Right cardiac atrium (tissue), 5 donors: ENCODE data around the gene DLX3. TPM values are rescaled to one million over a fixed set of nuclear protein-coding genes. Genes with fewer than 3 reads are reported as not detected.
"Not testable (repeated sequence)": the region's sequence is repeated elsewhere in the genome, so short reads cannot be mapped to it uniquely, and the experiment has no call there.

Experiments
- ATAC-seq, 2 donors: fragments of 200-7000 bp; cut with Tn5 transposase; one replicate each; pipeline versions ENCODE4 v1.8.0 to v1.9.1; 2020; ENCODE audit warnings: moderate library complexity in 2 of 2, mild to moderate bottlenecking in 1 of 2
- DNase-seq, 3 donors: peaks; one replicate each; pipeline ENCODE4 v3.0.0-alpha.2; 2020
- H3K27ac ChIP-seq: one replicate; pipeline ENCODE4 v1.5.1; 2013; ENCODE audit warnings: mild to moderate bottlenecking, low read length, control low read depth, moderate library complexity
- H3K27me3 ChIP-seq: one replicate; pipeline ENCODE4 v1.6.1; 2013; ENCODE audit not compliant: control insufficient read depth, insufficient read depth
- H3K4me1 ChIP-seq: one replicate; pipeline ENCODE4 v1.6.1; 2013; ENCODE audit warnings: low read length; ENCODE audit not compliant: control insufficient read depth, insufficient read depth
- H3K4me3 ChIP-seq: one replicate; pipeline ENCODE4 v1.5.1; 2013; ENCODE audit warnings: low read length, control low read depth
- H3K9me3 ChIP-seq: one replicate; pipeline ENCODE4 v1.6.1; 2013; ENCODE audit warnings: low read length; ENCODE audit not compliant: control insufficient read depth
- WGBS: extraction: QIAGEN DNeasy Blood & Tissue Kit; methylation state at CpG from one replicate; pipeline ENCODE4 v1.1.7; 2013; 5-methylcytosine and 5-hydroxymethylcytosine counted together
- intact Hi-C, 4 donors: fragments of 100-400 bp; cut with DNase I; formaldehyde crosslinking; loops; one replicate each; pipeline versions ENCODE4 v1.11.0 to v1.14.0; 2022 to 2023
- long read RNA-seq, 4 donors: library from polyadenylated mRNA; unstranded; transcript quantifications; one replicate each; pipeline ENCODE4 v2.0.0, GENCODE V29; 2020 to 2021
- polyA plus RNA-seq: library from polyadenylated mRNA; stranded (reverse); fragments of 200-250 nt; gene quantifications from one replicate; pipeline ENCODE4 v1.2.3, GENCODE V29; 2013
- total RNA-seq, 4 donors: library from RNA; stranded (reverse); fragmentation: NEBNext Ultra II Directional; extraction: Animal tissue kit (Norgen Biotek cat#: 25700); gene quantifications; one replicate each; pipeline ENCODE4 v1.2.1, GENCODE V29; 2021
- donor health status: healthy with polysubstance abuse.
- donor health status: DM: no; HTN: yes; CAD: no.
- donor health status: DM: no; HTN: no; CAD: no.
- donor health status: DM: no; HTN: yes; CAD: no; lungs with severe emphysema.
- donor health status: DM: yes; HTN: yes; CAD: no.

The DLX3 gene
- total RNA-seq (under 1 TPM in 2 of 4 donors, not detected in 2; 0.12 to 0.14 TPM), polyA plus RNA-seq (0.16 TPM)
- long read RNA-seq, donor 1: 0 reads
- long read RNA-seq, donor 2: 0 reads
- long read RNA-seq, donor 3: 0 reads
- long read RNA-seq, donor 4: 0 reads

GRCh38 chr17:49995055-49995738 lies at the start of gene DLX3:
TSS of gene DLX3 (minus strand) at chr17:49995224. CDS start at chr17:49994998, 226 bp downstream.
- ATAC-seq (peak; percentile 67 to 72), DNase-seq (peak; percentile 85 to 90 (median 90))
- no peaks in the 10 kb centered on the region for H3K4me1 ChIP-seq
- intact Hi-C loops: loop anchor here (5.0 to 10.0 kb wide), 7 partner anchors 43 to 438 kb away; no protein-coding TSS in a partner anchor
- no peaks in the 10 kb centered on the region for H3K9me3 ChIP-seq
- no peak within 1 kb of the TSS for H3K27ac ChIP-seq
- WGBS: 3% methylated on average over 29 of the region's 29 CpGs
- H3K27me3 ChIP-seq: no peaks in the 10 kb centered on the region
- peak within 1 kb of the TSS; percentile 51 for H3K4me3 ChIP-seq

- no peaks in the 10 kb centered on the region for H3K27me3 ChIP-seq
- DNase-seq (no peak), ATAC-seq (no peak)
- no peaks in the 10 kb centered on the region for H3K9me3 ChIP-seq
- no peak overlapping the region for H3K4me3 ChIP-seq
- WGBS: 97% methylated on average over 5 of the region's 5 CpGs
- peaks cover 8% of the 10 kb centered on the region for H3K4me1 ChIP-seq
- intact Hi-C loops: no loop called here
- H3K27ac ChIP-seq: no peak overlapping the region
Observed at GRCh38 chr17:50044483-50044882, 49.5 kb upstream of the DLX3 start.

GRCh38 chr17:50043290-50044148 lies 48.5 kb upstream of the DLX3 start:
- Histone ChIP-seq H3K27me3 (no peaks in the 10 kb centered on the region), H3K4me1 (peaks cover 8% of the 10 kb centered on the region), H3K9me3 (no peaks in the 10 kb centered on the region), H3K27ac (no peak overlapping the region), H3K4me3 (no peak overlapping the region)
- peak; percentile 69 to 89 for ATAC-seq
- intact Hi-C loops: no loop called here
- WGBS: 48% methylated on average over 16 of the region's 16 CpGs
- peak; percentile 70 to 83 (median 81) for DNase-seq

- no peak overlapping the region for H3K27ac ChIP-seq
- no peaks in the 10 kb centered on the region for H3K27me3 ChIP-seq
- WGBS: 98% methylated on average over 5 of the region's 5 CpGs
- H3K4me1 ChIP-seq: peaks cover 8% of the 10 kb centered on the region
- DNase-seq: no peak
- H3K4me3 ChIP-seq: no peak overlapping the region
- no peak for ATAC-seq
- intact Hi-C loops: no loop called here
- H3K9me3 ChIP-seq: no peaks in the 10 kb centered on the region
Observed at GRCh38 chr17:50042211-50042610, 47.2 kb upstream of the DLX3 start.

- H3K27me3 ChIP-seq, intact Hi-C loops, DNase-seq, ATAC-seq, H3K4me3 ChIP-seq, H3K9me3 ChIP-seq, H3K27ac ChIP-seq, H3K4me1 ChIP-seq: not testable (repeated sequence)
- WGBS: 82% methylated on average over 5 of the region's 5 CpGs
Observed at GRCh38 chr17:50040496-50040895, 45.5 kb upstream of the DLX3 start.

GRCh38 chr17:50039058-50039457 lies 44.0 kb upstream of the DLX3 start:
- no peaks in the 10 kb centered on the region for H3K9me3 ChIP-seq
- WGBS: 86% methylated on average over 4 of the region's 4 CpGs

GRCh38 chr17:50037321-50038107 lies 42.5 kb upstream of the DLX3 start:
- intact Hi-C loops: no loop called here
- DNase-seq (peak; percentile 67 to 86 (median 81)), ATAC-seq (peak; percentile 83 to 85)
- Histone ChIP-seq H3K27me3 (no peaks in the 10 kb centered on the region), H3K4me3 (no peak overlapping the region), H3K4me1 (no peaks in the 10 kb centered on the region), H3K9me3 (no peaks in the 10 kb centered on the region), H3K27ac (no peak overlapping the region)
- 59% methylated on average over 14 of the region's 14 CpGs for WGBS

More at GRCh38 chr17:50039058-50039457, 44.0 kb upstream of the DLX3 start:
- no peaks in the 10 kb centered on the region for H3K27me3 ChIP-seq
- no peak for DNase-seq
- no peak overlapping the region for H3K27ac ChIP-seq
- no peaks in the 10 kb centered on the region for H3K4me1 ChIP-seq
- H3K4me3 ChIP-seq: no peak overlapping the region
- ATAC-seq: no peak
- intact Hi-C loops: no loop called here

- no peak for DNase-seq
Observed at GRCh38 chr17:50036455-50037261, 41.6 kb upstream of the DLX3 start.

GRCh38 chr17:50035945-50036344 lies 40.9 kb upstream of the DLX3 start:
- ATAC-seq (no peak), DNase-seq (no peak)
- H3K9me3 ChIP-seq: no peaks in the 10 kb centered on the region
- intact Hi-C loops: no loop called here
- WGBS: 92% methylated on average over 1 of the region's 1 CpG
- no peaks in the 10 kb centered on the region for H3K4me1 ChIP-seq
- H3K27me3 ChIP-seq: no peaks in the 10 kb centered on the region
- no peak overlapping the region for H3K27ac ChIP-seq
- H3K4me3 ChIP-seq: no peak overlapping the region

More at GRCh38 chr17:50036455-50037261, 41.6 kb upstream of the DLX3 start:
- Histone ChIP-seq H3K27me3 (no peaks in the 10 kb centered on the region), H3K9me3 (no peaks in the 10 kb centered on the region), H3K27ac (no peak overlapping the region), H3K4me1 (no peaks in the 10 kb centered on the region), H3K4me3 (no peak overlapping the region)
- ATAC-seq: no peak
- intact Hi-C loops: no loop called here
- 77% methylated on average over 11 of the region's 11 CpGs for WGBS

GRCh38 chr17:50035421-50035879 lies 40.4 kb upstream of the DLX3 start:
- no peaks in the 10 kb centered on the region for H3K9me3 ChIP-seq
- intact Hi-C loops: no loop called here
- no peaks in the 10 kb centered on the region for H3K4me1 ChIP-seq
- H3K27ac ChIP-seq: no peak overlapping the region
- no peak overlapping the region for H3K4me3 ChIP-seq
- H3K27me3 ChIP-seq: no peaks in the 10 kb centered on the region
- WGBS: 83% methylated on average over 5 of the region's 5 CpGs
- ATAC-seq (no peak), DNase-seq (no peak)
